Kidney epithelial cell (primary cell): Measurements from ENCODE around the gene RIMBP2. TPM values are rescaled to one million over a fixed set of nuclear protein-coding genes. Genes with fewer than 3 reads are reported as not detected.

Experiments
- DNase-seq: peaks from one replicate; pipeline ENCODE4 v3.0.0-alpha.2; 2010; ENCODE audit warnings: low read depth
- H3K27me3 ChIP-seq: 2 replicates; pipeline ENCODE4 v1.6.0; 2011; ENCODE audit warnings: low read length; ENCODE audit not compliant: control insufficient read depth, insufficient read depth
- H3K36me3 ChIP-seq: 2 replicates; pipeline ENCODE4 v1.5.1; 2011; ENCODE audit warnings: low read length; ENCODE audit not compliant: control insufficient read depth, insufficient read depth
- H3K4me3 ChIP-seq: 2 replicates; pipeline ENCODE4 v1.5.1; 2011; ENCODE audit warnings: low read depth, mild to moderate bottlenecking, control low read depth, low read length
- total RNA-seq: library from RNA; depleted of rRNA; stranded (reverse); fragments of >200 nt; gene quantifications from 2 replicates; pipeline ENCODE4 v1.2.3, GENCODE V29; 2015
- TF ChIP-seq, protein P1 (sequence below): IDR thresholded peaks from 2 replicates; pipeline ENCODE4 v1.5.1; 2011; ENCODE audit warnings: mild to moderate bottlenecking, moderate library complexity, low read length, control low read depth, inconsistent platforms; ENCODE audit not compliant: insufficient read depth, poor library complexity, severe bottlenecking

RIMBP2 gene
- total RNA-seq, 1 donor from 2014 or later: 0.50 TPM

DNA sequence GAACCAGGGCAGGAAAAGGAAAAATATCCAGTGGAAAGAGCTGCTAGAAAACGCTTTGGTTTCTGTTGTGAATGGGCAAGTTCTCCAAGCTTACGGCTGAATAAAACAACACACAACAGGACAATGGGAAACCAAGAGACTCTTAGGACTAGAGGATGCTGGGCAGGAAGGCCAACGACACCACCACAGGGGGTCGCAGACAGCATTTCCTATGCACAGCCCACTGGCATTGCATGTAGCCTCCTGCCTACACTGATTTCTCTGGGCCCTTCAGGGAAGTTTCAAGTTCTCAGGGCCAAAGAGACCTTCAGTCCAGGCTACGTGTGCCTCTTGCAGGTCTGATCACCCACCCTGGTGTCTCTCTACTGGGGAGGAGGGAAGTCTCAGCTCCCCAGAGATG lies 108.0 kb downstream of the RIMBP2 start:
- H3K4me3 ChIP-seq: no peak overlapping the region
- DNase-seq: no peak
- H3K36me3 ChIP-seq: no peaks in the 10 kb centered on the region
- H3K27me3 ChIP-seq: no peaks in the 10 kb centered on the region
- TF ChIP-seq, protein P1, sequence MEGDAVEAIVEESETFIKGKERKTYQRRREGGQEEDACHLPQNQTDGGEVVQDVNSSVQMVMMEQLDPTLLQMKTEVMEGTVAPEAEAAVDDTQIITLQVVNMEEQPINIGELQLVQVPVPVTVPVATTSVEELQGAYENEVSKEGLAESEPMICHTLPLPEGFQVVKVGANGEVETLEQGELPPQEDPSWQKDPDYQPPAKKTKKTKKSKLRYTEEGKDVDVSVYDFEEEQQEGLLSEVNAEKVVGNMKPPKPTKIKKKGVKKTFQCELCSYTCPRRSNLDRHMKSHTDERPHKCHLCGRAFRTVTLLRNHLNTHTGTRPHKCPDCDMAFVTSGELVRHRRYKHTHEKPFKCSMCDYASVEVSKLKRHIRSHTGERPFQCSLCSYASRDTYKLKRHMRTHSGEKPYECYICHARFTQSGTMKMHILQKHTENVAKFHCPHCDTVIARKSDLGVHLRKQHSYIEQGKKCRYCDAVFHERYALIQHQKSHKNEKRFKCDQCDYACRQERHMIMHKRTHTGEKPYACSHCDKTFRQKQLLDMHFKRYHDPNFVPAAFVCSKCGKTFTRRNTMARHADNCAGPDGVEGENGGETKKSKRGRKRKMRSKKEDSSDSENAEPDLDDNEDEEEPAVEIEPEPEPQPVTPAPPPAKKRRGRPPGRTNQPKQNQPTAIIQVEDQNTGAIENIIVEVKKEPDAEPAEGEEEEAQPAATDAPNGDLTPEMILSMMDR: no peak

DNA sequence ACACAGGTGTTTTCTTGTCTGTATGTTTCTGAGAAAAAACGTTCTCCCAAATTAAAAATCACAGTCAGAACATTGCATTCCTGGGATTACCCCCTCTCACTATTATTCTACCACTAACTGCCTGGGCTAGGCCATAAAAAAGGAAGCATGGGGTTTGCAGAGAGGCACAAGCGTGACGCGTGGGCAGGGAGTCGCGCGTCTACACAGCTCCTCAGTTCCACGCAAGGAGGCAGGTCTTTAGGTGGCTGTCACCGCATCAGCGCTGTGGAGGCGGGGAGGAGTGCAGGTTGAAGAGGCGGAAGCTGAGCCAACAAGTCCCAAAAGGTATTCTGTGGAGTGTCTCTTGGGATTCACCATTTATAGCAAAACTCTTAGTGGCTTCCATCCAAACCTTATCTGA lies 109.9 kb downstream of the RIMBP2 start:
- DNase-seq: no peak
- H3K36me3 ChIP-seq: no peaks in the 10 kb centered on the region
- TF ChIP-seq, protein P1: no peak
- no peaks in the 10 kb centered on the region for H3K27me3 ChIP-seq
- H3K4me3 ChIP-seq: no peak overlapping the region

DNA sequence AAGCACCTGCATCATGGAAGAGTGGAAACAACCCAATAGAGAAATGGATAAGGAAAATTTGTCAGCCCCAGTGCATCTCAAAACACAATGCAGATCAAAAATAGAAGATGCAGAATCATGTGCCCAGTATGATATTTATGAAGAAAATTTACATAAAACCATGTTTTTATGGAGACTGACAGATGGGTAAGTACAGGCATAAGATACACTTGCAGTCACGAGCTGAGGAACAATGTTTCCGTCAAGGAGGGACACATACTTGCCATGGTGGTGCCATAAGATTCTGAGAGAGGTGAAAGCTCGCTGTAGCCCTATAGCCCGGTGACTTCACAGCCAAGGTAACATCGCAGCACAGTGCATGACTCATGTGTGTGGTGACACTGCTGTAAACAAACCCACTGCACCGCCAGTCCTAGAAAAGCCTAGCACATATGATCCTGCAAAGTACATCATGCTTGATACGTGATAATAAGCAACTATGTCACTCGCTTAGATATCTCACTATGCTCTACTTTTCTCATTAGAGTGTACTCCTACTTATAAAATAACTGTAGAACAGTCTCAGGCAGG lies 112.6 kb downstream of the RIMBP2 start:
- TF ChIP-seq, protein P1: no peak
- no peak for DNase-seq
- no peaks in the 10 kb centered on the region for H3K27me3 ChIP-seq
- no peak overlapping the region for H3K4me3 ChIP-seq
- H3K36me3 ChIP-seq: no peaks in the 10 kb centered on the region

DNA sequence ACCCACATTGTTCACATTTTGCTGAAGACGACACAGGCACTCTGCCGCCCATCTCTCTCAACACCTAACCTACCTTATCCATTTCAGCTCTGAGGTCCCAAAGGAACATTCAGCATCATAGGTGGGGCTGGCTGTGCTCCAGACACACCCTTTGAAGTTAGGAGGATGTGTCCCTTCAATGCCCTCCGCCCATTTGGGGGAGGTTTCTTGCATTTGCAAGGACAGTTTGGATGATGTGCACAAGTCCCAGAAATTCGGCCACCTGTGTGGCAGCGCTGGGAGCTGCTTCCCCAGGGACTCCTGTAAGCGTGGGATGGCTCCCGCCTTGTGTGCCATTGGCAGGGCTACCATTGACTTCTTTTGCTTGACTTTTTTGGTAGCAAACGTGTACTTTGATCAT lies 113.8 kb downstream of the RIMBP2 start:
- DNase-seq: no peak
- H3K4me3 ChIP-seq: no peak overlapping the region
- H3K27me3 ChIP-seq: no peaks in the 10 kb centered on the region
- TF ChIP-seq, protein P1: no peak
- no peaks in the 10 kb centered on the region for H3K36me3 ChIP-seq

DNA sequence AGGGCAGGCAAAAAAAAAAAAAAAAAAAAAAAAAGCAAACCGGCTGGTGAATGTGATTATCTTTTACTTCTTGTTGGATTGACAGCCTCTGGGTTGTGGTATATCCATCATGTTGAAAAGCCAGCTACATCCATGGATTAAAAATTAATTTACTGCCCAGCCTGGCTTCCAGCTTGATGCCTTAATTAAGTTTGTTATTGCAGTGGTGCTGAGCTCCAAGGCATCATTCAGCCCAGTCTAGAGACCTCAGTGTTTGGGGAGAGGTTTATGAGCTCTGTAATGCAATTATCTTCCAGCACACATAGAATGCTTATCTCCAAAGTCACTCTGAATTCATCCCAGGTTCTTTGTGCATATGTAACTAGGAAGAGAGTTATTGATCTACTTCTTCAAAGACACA lies 114.8 kb downstream of the RIMBP2 start:
- DNase-seq: no peak
- Histone ChIP-seq H3K36me3 (no peaks in the 10 kb centered on the region), H3K4me3 (no peak overlapping the region), H3K27me3 (no peaks in the 10 kb centered on the region)
- TF ChIP-seq, protein P1: no peak

DNA sequence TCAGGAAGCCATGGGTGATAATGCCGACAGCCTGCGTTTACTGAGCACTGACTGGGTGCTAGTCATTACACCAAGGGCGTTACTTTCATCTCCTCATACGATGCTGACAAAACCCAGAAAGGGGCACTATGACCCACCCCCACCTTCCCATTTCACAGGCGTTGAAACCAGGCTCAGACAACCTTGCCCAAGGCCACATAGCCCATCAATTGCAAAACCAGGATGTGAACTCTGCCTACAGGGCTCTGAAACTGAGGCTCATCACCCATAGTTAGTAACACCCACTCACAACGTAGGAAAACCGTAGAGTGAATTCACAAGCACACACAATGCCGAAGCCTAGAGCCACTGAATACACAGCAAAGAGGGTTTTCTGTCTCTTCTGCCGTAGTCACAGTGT lies 119.9 kb downstream of the RIMBP2 start:
- Histone ChIP-seq H3K36me3 (no peaks in the 10 kb centered on the region), H3K27me3 (no peaks in the 10 kb centered on the region), H3K4me3 (no peak overlapping the region)
- TF ChIP-seq, protein P1: no peak
- no peak for DNase-seq
